NCI-H2029 treated with DMSO at 0.1 percent for 48 hours (cell line): ENCODE results near the gene FRK.
"Not testable (repeated sequence)": the region's sequence is repeated elsewhere in the genome, so short reads cannot be mapped to it uniquely, and the experiment has no call there.

ENCODE experiments used
- DNase-seq: peaks from one replicate; lab custom pipeline; 2025; lab: John Stamatoyannopoulos, UW

Gene FRK

DNA sequence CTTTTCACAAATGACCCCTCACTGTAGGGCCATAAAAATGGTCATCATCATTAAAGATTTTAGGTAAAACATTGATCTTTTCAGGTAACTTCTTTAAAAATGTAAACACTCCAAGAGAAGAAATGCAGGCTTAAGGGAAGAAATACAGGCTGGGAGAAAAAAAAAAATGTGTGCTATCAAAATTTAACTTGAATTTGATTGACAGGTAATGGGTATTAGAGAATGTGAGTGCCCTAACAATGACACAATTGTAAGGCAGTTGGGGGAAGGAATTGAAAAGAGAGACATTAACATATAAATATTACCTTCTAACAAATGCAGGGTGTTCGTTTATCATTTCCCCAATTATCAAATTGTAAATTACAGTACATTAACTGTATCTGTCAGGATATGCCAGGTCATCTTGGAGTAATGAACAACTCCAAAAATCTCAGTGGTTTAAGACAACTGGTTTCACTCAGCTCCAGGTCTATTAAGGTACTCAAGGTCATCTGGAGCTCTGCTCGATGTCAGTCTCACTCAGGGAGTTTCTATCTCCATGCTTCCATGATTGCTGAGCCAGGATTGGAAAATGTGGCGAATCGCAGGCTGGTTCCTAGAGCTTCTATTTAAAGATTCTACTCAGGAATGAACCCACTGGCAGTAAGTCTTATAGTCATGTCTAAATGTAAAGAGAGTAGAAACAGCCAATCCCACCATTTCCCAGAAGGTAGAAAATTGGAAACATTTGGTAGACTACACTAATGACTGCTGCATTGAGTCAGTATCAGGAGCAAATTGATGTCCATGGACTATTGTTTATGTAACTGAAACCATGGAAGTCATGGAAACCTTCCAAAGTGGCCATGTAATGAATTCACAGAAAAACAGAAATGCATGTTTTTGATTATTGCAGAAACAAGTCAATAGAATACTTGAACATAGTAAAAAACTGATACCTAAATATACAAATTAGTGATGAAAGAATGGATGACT is 55.6 kb downstream of the FRK start:
- no peak for DNase-seq

DNA sequence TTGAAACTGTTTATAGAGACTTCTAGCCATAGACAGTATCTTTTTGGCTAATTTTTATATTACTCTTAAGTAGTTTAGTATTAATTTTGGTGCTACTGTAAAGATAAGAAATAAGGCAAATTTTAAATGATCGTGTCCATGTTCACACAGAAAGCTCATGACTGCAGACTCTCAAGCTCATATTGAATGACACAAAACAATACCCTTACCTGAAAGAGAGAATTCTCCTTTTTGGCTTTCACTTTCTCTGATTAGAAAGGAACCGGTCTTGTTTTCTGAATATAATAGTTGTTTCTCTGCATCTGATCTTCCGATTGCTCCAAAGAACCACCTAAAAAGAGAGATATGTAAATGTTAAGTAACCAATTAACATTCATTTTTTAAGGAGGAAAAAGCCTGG is 57.0 kb downstream of the FRK start:
- no peak for DNase-seq

DNA sequence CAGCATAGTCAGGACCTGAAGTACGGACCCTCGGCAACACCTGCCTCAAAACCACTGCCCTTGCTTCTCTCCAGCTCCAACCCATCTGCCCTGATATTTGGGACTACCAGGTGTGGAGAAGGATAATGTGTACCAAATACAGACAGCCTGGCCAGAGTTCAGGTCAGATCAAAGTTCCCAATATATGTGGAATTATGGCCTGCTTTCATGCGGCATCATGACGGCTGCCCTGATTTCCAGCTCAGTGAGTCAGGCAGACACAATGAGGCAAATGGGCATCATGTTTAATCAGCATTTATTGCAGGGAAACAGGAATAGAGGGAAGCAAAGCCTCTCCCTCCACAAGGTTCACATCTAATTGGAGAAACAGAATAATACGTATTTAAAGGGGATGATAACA is 57.9 kb downstream of the FRK start:
- DNase-seq: no peak

DNA sequence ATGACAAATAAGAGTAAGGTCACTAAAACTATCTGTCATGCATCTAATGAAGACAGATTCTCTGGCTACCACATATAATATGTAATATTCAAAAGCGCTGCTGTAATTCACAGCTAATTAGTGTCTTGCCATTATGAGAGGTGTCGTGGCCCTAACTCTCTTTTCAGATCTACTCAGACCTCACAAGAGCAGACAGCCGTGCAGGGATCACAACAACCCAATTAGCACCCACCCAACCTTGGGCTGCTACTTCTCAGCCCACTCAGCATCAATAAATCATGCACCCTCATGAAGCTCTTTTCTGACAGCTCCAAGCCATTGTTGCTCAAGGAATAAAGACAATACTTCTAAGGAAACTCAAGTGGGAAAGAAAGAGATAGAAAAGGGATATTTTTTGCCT is 61.5 kb downstream of the FRK start:
- no peak for DNase-seq

DNA sequence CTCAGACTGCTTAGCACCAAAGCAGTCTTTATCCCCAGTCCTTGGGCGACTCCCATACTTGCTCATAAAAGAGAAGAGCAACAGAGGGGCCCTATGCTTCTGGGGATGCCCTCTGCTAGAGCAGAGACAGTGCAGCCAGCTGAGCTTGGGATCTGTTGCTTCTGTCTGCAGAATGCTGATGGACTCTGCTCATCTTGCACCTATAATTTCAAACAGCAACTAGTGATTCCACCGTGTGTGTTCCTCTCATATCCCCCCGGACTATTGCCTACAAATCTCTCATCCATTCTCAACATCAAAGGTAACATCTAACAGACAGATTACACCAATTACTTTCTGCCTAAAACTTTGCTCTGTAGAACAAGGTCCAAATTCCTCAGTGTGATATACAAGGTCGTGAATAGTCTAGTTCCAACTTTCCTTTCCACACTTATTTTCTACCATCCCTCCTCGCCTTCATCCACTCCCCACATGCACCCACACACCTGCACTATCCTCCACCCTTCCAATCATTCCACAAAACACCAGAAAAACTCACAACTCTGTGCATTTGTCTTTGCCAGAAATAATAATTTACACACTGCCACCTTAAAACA is 62.6 kb downstream of the FRK start:
- DNase-seq: no peak

DNA sequence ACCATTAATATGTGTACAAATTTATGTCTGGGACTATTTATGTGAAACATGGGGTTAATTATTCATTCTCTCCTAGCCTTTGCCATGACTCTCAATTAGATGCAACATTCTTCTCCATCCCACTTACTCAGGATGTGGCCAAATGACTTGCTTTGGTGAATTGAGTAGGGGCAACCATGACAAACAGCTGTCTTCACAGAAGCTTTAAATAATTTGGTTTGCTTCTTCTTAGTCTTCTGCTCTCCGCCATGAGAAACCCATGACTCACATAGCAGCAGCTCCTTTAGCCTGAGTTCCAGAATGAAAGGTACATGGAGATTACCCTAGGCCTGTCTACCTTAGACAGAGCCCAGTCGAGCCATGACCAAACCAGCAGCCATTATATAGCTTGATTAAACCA is 74.7 kb downstream of the FRK start:
- DNase-seq: no peak

DNA sequence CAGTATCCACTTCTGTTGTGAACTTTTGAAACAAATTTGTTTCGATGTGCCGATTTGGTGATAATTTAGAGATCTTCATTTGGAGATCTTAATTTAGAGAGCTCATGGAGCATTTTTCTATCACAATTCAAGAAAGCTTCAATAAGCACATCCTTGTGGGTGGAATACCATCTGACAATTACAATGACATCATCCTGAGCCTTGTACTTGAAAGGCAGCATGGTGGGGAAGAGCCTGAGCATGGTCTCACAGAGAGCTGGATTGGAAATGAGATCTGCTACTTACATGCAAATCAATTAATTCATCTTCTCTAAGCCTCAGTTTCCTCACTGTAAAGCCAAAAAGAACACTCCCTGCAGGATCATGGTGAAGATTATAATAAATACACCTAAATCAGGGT is 75.9 kb downstream of the FRK start:
- no peak for DNase-seq

DNA sequence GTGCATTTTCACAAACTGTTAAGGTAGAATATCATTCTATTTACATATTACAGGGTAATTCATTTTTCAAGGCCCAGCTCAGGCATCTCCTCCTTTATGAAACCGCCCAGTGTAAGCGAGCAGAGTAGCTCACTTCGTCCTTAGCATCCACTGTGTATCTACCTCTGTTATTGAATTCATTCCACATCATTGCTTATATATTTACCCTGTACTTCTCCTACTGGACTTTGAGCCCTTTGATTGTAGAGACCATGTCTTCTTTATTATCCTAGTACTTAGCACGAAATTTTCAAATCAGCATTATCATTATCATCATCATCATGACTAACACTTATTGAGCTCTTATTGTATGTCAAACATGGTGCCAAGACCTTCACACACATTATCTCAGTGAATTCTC is 76.7 kb downstream of the FRK start:
- DNase-seq: no peak

DNA sequence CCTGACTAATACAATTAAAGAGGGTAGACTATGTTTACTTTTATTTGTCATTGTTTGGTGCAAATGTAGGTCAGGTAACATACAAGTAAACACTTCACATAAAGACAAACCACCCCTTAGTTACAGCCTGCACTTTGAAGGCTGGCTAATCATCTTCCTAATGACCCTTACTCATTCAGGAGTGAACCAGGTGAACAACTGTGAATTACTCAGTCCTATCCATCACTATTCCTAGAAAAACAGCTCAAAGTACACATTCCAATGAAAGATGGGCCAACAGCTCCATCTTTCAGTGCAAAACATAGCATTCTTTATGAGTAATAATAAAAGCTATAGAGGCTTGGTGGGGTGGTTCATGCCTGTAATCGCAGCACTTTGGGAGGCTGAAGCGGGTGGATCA is 78.2 kb downstream of the FRK start:
- no peak for DNase-seq

DNA sequence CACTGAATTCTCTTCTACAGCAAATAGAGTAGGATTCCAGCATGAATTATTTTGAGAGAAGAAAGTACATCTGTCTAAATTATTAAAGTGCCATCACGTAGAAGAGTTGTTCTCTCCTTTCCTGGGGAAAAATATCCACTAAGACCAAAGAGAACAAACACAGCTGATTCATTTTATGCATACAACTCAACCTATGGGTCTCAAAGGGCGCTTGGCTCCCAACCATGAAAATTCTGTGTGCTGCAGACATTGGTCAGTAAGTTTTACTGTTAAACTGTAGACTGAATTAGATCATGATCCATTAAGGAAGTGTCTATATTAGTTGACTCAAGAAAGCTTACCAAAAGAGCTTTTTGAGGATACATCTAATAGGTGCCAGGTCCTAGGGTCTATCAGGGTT is 83.5 kb downstream of the FRK start:
- DNase-seq: no peak

DNA sequence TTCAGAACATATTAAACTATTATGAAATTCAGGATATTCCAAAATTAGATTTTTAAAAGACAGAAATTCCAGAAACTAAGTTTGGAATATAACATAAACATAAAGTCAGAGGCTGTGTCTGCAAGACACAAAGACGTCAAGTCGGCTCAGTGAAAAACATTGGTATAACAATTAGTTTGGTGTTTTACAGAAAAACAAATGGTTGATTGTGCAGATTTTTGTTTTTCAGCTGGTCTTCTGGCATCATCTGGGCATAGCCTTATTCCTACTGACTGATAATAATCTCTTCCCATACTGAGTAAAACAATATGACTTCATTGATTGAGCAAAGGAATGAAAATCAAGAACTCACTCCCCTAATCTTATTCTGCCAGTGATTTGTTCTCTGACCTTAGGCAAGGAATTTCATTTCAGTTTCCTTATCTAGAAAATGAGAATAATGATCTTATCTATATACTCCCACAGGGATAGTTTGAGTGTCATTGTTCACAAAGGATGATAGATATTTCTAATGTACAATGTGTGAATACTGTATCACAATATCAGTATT is 84.3 kb downstream of the FRK start:
- DNase-seq: no peak

DNA sequence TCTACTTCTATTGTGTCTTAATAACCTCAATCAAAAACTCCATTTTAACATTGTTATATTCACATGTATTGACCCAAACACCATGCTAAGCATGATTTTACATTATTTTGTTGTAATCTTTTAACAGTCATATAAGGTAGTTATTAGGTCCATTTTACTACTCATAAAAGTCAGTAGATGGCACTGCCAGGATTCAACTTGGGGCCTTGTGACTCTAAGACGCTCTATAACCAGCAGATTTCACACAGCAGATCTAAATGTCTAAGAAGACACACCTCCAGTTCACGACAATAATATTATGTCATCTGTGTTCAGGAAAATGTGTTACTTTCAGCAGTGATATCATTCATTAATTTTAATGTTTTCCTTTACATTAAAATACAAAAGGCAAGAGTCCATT is 88.0 kb downstream of the FRK start:
- no peak for DNase-seq

DNA sequence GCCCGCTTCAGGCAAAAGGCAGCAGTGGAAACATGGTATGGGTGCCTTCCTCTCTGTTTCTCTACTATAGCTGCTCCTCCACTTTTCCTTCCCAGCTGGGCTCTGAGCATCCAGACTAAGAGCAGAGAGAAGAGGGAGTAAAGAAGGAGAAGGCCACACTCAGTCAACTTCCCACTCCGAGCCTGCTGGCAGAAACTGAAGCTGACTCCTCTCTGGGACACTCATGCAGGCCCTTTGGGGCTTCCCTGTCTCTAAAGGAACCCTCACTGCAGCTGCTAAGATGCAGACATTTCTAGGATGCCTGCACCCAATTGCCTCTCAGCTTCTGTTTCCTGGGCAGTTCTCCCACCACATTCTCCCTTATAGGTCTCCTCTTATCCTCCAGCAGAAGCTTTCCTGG is 88.9 kb downstream of the FRK start:
- no peak for DNase-seq

DNA sequence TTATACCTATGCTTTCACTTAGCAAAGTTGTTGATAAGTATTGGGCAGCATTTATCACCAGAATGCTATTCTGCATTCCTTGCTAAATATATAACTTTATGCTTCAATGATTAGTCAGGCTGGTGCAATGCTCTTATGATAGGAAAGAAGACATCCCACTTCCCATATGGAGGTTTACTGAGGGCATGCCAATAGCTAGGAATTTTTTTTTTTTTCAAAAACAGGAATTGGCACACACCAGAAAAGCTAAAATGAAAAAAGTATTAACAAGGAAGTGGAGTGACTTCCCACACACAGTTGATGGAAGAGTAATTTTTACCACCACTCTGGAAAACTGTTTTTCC is 90.8 kb downstream of the FRK start:
- DNase-seq: no peak

DNA sequence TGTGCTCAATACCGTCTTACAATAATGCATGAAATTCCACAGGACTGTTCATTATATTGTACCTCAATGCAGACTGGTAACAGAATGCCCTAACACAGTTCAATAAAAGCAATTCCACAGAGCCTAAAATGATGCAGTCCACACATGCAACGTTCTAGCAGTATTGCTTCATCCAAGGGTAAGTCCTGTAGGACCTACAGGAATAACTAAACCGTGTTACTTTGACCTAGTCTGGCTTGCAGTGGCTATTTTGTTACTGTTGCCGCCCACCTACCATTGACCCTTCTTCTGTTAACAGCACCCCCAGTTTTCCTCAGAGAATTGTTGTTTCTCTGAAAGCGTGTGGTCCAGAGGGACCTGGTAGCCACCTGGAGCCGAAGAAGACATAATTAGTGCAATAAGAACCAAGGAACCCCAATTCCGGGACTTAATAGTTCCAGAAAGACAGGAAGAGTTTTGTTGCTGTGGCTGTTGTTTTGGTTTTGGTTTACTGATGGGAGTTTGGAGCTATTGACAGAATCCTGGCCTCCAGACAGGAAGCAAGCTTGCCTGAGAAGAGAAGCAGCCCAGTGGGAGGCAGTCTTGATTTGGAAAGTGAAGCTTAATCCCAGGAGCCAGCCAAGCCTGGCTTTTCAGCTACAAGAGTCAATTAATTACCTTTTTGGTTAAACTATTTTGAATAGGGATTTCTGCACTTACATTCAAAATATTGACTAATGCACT is 91.3 kb downstream of the FRK start:
- no peak for DNase-seq

DNA sequence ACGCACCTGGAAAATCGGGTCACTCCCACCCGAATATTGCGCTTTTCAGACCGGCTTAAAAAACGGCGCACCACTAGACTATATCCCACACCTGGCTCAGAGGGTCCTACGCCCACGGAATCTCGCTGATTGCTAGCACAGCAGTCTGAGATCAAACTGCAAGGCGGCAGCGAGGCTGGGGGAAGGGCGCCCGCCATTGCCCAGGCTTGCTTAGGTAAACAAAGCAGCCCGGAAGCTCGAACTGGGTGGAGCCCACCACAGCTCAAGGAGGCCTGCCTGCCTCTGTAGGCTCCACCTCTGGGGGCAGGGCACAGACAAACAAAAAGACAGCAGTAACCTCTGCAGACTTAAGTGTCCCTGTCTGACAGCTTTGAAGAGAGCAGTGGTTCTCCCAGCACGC is 100.4 kb downstream of the FRK start:
- not testable (repeated sequence) for DNase-seq

DNA sequence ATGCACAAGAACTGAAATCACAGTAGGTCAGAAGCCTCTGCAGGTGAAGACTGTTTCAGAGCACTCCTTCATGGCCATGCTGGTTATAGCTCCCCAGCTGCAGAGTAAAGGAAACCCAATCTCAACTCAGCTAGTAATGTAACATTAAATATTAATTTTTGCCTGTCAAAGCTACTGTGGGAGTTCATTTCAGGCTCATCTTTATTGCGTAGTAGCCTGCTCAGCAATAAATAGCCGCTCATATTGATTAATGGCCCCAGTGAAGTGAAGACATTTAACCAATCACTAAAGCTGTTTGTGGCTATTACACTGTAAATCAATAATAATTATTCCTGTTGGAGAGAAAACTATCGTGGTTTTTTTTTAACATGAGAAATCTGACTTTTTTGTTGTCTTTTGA is 101.7 kb downstream of the FRK start:
- DNase-seq: no peak

DNA sequence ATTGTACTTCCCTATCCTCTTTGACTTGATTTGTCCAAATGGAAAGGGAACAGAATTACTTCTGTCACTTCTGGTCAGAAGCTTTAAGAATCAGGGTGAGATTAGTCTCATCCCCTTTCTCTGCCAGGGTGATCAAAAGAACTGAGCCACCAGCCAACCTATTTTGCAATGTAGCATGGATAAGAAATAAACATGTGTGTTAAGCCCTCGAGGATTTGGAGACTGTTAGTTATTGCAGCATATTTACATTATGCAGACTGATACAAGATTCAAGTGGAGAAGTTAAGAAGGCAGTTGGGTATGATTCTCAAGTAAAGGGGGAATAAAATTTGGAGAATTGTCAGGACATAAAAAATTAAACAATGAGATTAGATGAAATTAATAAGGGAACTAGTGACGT is 106.0 kb downstream of the FRK start:
- DNase-seq: no peak

DNA sequence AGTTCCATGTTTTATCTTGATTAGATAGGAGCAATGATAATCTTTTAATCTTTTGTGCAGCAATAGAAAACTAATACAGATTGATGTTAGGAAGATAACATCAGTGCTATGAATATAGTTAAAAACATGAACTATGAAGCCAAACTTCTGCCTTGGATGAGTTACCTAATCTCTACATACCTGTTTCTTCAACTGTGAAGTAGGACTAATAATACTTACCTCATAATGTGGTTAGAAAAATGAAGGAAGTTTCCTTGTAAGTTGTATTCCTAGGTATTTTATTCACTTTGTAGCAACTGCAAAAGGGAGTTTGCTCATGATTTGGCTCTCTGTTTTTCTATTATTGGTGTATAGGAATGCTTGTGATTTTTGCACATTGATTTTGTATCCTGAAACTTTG is 111.9 kb downstream of the FRK start:
- DNase-seq: no peak

DNA sequence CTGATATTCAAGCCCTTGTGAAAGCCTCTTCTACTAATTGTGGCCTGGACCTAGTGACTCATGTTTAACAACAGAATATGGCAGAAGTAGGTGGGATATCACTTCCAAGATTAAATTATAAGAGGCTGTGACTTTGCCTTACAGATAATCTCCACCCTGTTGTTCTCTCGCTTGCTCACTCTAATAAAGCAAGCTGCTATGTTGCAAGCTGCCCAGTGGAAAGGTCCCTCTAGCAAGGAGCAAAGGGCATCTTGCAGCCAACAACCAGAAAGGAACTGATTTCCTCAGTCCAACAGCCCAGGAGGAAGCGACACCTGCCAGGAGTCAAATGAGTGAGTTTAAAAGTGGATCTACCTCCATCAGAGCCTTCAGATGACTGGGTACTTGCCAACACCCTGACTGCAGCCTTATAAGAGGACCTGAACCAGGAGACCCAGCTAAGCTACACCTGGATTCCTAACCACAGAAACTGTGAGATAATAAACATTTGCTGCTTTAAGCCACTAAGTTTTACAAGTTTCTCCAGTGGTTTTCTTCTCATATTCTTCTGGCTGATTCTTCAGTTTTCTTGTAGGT is 112.6 kb downstream of the FRK start:
- DNase-seq: no peak

DNA sequence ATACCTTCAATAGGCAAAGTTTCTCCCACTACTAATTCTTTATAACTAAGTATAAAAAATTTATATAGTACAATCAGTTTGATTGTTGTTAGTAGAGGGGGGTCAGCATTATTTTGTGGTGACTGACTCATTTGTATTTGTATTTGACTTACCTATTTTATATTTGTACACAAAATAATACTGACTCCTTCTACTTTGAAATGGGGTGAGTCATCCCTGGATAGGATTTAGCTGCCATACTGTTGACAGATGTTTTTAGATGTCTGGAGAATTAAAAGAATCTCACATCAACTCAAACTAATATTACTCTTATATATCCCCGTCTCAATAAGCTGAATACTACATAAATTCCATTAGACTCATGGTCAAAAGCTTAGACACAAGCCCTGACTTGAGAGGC is 114.9 kb downstream of the FRK start:
- no peak for DNase-seq

DNA sequence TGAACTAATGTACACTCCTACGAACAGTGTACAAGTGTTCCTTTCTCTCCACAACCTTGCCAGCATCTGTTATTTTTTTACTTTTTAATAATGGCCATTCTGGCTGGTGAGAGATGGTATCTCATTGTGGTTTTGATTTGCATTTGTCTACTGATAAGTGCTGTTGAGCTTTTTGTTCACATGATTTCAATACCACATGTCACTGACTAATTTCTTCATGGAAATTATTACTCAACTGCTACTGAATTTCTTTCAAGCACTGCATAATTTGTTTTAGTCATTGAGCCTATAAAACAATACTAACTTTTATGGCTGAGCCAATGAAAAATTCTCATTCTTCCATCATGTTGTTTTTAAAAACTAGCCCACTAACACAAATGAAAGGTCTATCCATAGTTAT is 115.4 kb downstream of the FRK start:
- DNase-seq: no peak

DNA sequence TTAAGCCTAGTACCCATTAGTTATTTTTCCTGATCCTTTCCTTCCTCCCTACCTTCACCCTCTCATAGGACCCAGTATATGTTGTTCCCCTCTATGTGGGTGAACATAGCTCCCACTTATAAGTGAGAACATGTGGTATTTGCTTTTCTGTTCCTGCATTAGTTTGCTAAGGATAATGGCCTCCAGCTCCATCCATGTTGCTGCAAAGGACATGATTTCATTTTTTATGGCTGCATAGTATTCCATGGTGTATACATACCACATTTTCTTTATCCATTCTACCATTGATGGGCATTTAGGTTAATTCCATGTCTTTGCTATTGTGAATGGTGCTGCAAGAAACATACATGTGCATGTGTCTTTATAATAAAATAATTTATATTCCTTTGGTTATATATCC is 115.9 kb downstream of the FRK start:
- DNase-seq: not testable (repeated sequence)
